ENCODE measurements around the gene TMEM37. TPM values are rescaled to one million over a fixed set of nuclear protein-coding genes. Genes with fewer than 3 reads are reported as not detected.

TMEM37 gene
- total RNA-seq, 1 experiment from 2014 or later, result 4.2 TPM

GRCh38 chr2:119453972-119454593, 22.4 kb downstream of the TMEM37 start:
- Histone ChIP-seq H4K91ac (ENCODE audit: insufficient read length, low read depth, low read length) (no peak overlapping the region), H2BK12ac (ENCODE audit: insufficient read length, low read depth, low read length) (no peak overlapping the region), H3K9me3 (ENCODE audit: control insufficient read depth, low read depth, low read length) (no peaks in the 10 kb centered on the region), H2AK5ac (ENCODE audit: insufficient read length, low read length) (no peak overlapping the region), H4K20me1 (ENCODE audit: control insufficient read depth, insufficient read depth, insufficient read length) (no peaks in the 10 kb centered on the region), H4K5ac (ENCODE audit: insufficient read length, low read depth, low read length) (no peak overlapping the region), H3K27me3 (ENCODE audit: insufficient read depth, low read length) (no peaks in the 10 kb centered on the region), H3K79me1 (ENCODE audit: insufficient read depth, low read depth, low read length, poor library complexity, severe bottlenecking) (no peaks in the 10 kb centered on the region), H3K18ac (ENCODE audit: insufficient read length, low read depth, low read length) (no peak overlapping the region), H3K23ac (ENCODE audit: insufficient read length, low read depth, low read length) (no peak overlapping the region), H3K23me2 (ENCODE audit: insufficient read length, low read depth, low read length, poor library complexity, severe bottlenecking) (no peaks in the 10 kb centered on the region), H2BK15ac (ENCODE audit: low read depth, low read length) (no peak overlapping the region), H3K79me2 (ENCODE audit: insufficient read depth, low read length) (no peaks in the 10 kb centered on the region; the same call in 1 of the 2 replicates), H3K56ac (ENCODE audit: insufficient read length, low read depth, low read length) (no peak overlapping the region), H3K4ac (ENCODE audit: low read depth, low read length) (no peak overlapping the region), H3K4me1 (ENCODE audit: insufficient read depth, low read length) (no peaks in the 10 kb centered on the region; the same call in 1 of the 2 replicates), H3K9ac (ENCODE audit: extremely low read depth, insufficient read length, low read length) (no peak overlapping the region), H4K8ac (replicated peaks; ENCODE audit: insufficient read length, low read depth, low read length) (no peak overlapping the region), H3K27ac (ENCODE audit: insufficient read length, low read depth, low read length) (no peak overlapping the region), H2BK5ac (ENCODE audit: insufficient read length, low read length) (no peak overlapping the region), H2AFZ (ENCODE audit: low read length) (no peak overlapping the region), H3T11ph (ENCODE audit: low read length) (no peak overlapping the region), H2BK20ac (ENCODE audit: low read depth, low read length, poor library complexity, severe bottlenecking) (no peak overlapping the region), H3K14ac (ENCODE audit: insufficient read depth, low read length) (no peak overlapping the region), H2BK120ac (ENCODE audit: low read depth, low read length, poor library complexity, severe bottlenecking) (no peak overlapping the region), H3K4me2 (ENCODE audit: insufficient read depth, insufficient read length, low read length) (no peak overlapping the region)
- WGBS (ENCODE audit: extremely low coverage, insufficient read length, low lambda C conversion rate), result no CpG with 5 or more reads among the region's 12 CpGs
- Mint-ChIP-seq H3K4me1 (peaks cover 6 to 7% of the 10 kb centered on the region in 2 experiments), H3K27me3 (ENCODE audit: low read depth) (peaks cover 23% of the 10 kb centered on the region), H3K9me3 (no peaks in the 10 kb centered on the region; a peak in 1 of 5 replicates), H3K4me3 (no peak overlapping the region), H3K27ac (no peak overlapping the region), H3K36me3 (ENCODE audit: insufficient read depth in 1 of 3, low read depth in 3 of 3) (no peaks in the 10 kb centered on the region)
- no peak for TF ChIP-seq CTCF (conservative IDR thresholded peaks at IDR 0.05)
- DNase-seq, result no peak
